ENCODE measurements around the gene SPDYC. TPM values are rescaled to one million over a fixed set of nuclear protein-coding genes. Genes with fewer than 3 reads are reported as not detected.

The SPDYC gene
- polyA plus RNA-seq, 3 donors, result 0.64 TPM; not detected in 2

DNA sequence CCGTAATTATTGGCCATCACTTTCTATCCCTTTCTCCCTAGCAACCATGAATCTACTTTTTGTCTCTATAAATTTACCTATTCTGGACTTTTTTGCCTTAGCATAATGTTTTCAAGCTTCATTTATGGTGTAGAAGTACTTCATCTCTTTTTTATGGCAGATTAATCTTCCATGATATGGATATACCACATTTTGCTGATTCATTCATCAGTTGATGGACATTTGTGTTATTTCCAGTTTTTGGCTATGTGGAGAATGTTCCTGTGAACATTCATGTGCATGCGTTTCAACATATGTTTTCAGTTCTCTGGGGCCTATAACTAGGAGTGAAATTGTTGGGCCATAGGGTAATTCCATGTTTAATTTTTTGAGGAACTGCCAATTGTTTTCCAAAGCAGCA is 24.5 kb downstream of the SPDYC start:
- Mint-ChIP-seq H3K4me1 (peaks cover 12% of the 10 kb centered on the region), H3K9me3 (no peaks in the 10 kb centered on the region), H3K27me3 (ENCODE audit: low read depth in 3 of 3) (peaks cover 0 to under 1% (median 0%) of the 10 kb centered on the region in 3 donors), H3K27ac (peak overlapping the region in 1 of 7 donors; percentile 12), H3K36me3 (peaks cover 65 to 93% of the 10 kb centered on the region in 2 donors), H3K4me3 (no peak overlapping the region)
- H3K9ac ChIP-seq (ENCODE audit: insufficient read depth, low read length, poor library complexity, severe bottlenecking), result no peak overlapping the region
- H2AFZ ChIP-seq (ENCODE audit: insufficient read depth, low read depth, low read length, poor library complexity, severe bottlenecking), result no peak overlapping the region
- intact Hi-C loops (cut with micrococcal nuclease), result no loop called here
- no peaks in the 10 kb centered on the region for H3K9me3 ChIP-seq (replicated peaks in 1 of 2; ENCODE audit: control insufficient read depth in 1 of 2, insufficient read depth in 1 of 2, low read length in 2 of 2)
- TF ChIP-seq, protein P1, sequence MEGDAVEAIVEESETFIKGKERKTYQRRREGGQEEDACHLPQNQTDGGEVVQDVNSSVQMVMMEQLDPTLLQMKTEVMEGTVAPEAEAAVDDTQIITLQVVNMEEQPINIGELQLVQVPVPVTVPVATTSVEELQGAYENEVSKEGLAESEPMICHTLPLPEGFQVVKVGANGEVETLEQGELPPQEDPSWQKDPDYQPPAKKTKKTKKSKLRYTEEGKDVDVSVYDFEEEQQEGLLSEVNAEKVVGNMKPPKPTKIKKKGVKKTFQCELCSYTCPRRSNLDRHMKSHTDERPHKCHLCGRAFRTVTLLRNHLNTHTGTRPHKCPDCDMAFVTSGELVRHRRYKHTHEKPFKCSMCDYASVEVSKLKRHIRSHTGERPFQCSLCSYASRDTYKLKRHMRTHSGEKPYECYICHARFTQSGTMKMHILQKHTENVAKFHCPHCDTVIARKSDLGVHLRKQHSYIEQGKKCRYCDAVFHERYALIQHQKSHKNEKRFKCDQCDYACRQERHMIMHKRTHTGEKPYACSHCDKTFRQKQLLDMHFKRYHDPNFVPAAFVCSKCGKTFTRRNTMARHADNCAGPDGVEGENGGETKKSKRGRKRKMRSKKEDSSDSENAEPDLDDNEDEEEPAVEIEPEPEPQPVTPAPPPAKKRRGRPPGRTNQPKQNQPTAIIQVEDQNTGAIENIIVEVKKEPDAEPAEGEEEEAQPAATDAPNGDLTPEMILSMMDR (IDR thresholded peaks at IDR 0.05), result no peak
- WGBS (ENCODE audit: insufficient coverage), result no CpG with 5 or more reads among the region's 2 CpGs
- DNase-seq, result peak in 1 of 3 donors; percentile 5
- H3K4me1 ChIP-seq (ENCODE audit: control insufficient read depth in 1 of 2, insufficient read depth in 2 of 2, low read length in 2 of 2), result peaks cover 0 to 5% of the 10 kb centered on the region in 2 donors
- no peaks in the 10 kb centered on the region for H3K27me3 ChIP-seq (ENCODE audit: control insufficient read depth in 2 of 2, insufficient read depth in 2 of 2, low read length in 2 of 2)
- H4K20me1 ChIP-seq (ENCODE audit: insufficient read depth, low read length), result peaks cover 23% of the 10 kb centered on the region
- peaks cover 6% of the 10 kb centered on the region for H3K79me2 ChIP-seq (ENCODE audit: insufficient read depth, low read length)
- H3K27ac ChIP-seq (ENCODE audit: low read depth in 1 of 2, low read length in 2 of 2), result no peak overlapping the region
- no peak overlapping the region for H3K4me3 ChIP-seq (replicated peaks in 1 of 3; ENCODE audit: low read depth in 2 of 3, low read length in 3 of 3)
- H3K4me2 ChIP-seq (replicated peaks; ENCODE audit: extremely low read depth, low read length, poor library complexity, severe bottlenecking), result no peak overlapping the region
- H3K36me3 ChIP-seq (replicated peaks in 1 of 2; ENCODE audit: control insufficient read depth in 1 of 2, insufficient read depth in 2 of 2, low read length in 2 of 2), result peaks cover 75 to 93% of the 10 kb centered on the region in 2 donors

DNA sequence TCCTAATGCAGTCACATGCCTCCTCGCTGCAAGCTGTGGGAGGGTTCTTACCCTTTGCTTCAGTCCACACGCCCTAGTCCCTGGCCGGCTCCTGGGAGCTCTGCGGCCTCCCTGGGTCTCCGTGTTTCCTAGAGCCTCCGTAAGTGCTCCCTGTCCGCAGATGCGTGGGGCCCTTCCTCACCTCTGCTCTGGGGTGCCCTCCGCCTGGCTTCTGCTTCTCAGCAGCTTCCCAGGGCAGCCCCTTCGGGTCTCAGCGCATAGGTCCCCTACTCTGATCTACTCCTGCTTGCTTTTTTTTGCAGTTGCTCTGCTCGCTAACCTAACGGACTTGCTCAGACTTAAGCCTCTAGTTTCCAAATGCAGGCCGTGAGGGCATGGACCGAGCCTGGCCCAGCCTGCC is 34.1 kb downstream of the SPDYC start:
- intact Hi-C loops (cut with micrococcal nuclease), result loop anchor here in 1 of 2 donors (10.0 kb wide), 2 partner anchors 51 to 111 kb away; partner anchors contain the start of gene CDC42EP2
- H3K9ac ChIP-seq (ENCODE audit: insufficient read depth, low read length, poor library complexity, severe bottlenecking), result no peak overlapping the region

More for the DNA sequence above, 34.1 kb downstream of the SPDYC start:
- no peak for DNase-seq
- H3K4me3 Mint-ChIP-seq, result no peak overlapping the region
- Histone ChIP-seq H3K79me2 (ENCODE audit: insufficient read depth, low read length) (no peaks in the 10 kb centered on the region), H2AFZ (ENCODE audit: insufficient read depth, low read depth, low read length, poor library complexity, severe bottlenecking) (no peak overlapping the region), H3K4me1 (ENCODE audit: control insufficient read depth in 1 of 2, insufficient read depth in 2 of 2, low read length in 2 of 2) (peaks cover 13% of the 10 kb centered on the region in 2 donors), H4K20me1 (ENCODE audit: insufficient read depth, low read length) (peaks cover 17% of the 10 kb centered on the region), H3K27ac (ENCODE audit: low read depth in 1 of 2, low read length in 2 of 2) (no peak overlapping the region), H3K27me3 (ENCODE audit: control insufficient read depth in 2 of 2, insufficient read depth in 2 of 2, low read length in 2 of 2) (no peaks in the 10 kb centered on the region), H3K4me3 (replicated peaks in 1 of 3; ENCODE audit: low read depth in 2 of 3, low read length in 3 of 3) (no peak overlapping the region), H3K4me2 (replicated peaks; ENCODE audit: extremely low read depth, low read length, poor library complexity, severe bottlenecking) (no peak overlapping the region), H3K9me3 (replicated peaks in 1 of 2; ENCODE audit: control insufficient read depth in 1 of 2, insufficient read depth in 1 of 2, low read length in 2 of 2) (no peaks in the 10 kb centered on the region), H3K36me3 (replicated peaks in 1 of 2; ENCODE audit: control insufficient read depth in 1 of 2, insufficient read depth in 2 of 2, low read length in 2 of 2) (peaks cover 59 to 79% of the 10 kb centered on the region in 2 donors)
- H3K27me3 Mint-ChIP-seq (ENCODE audit: low read depth in 3 of 3), result no peaks in the 10 kb centered on the region
- H3K27ac Mint-ChIP-seq, result peak overlapping the region in 1 of 7 donors; percentile 57
- H3K36me3 Mint-ChIP-seq, result peaks cover 59 to 93% of the 10 kb centered on the region in 2 donors
- TF ChIP-seq, protein P1 (IDR thresholded peaks at IDR 0.05), result no peak
- 95% methylated on average over 12 of the region's 15 CpGs for WGBS (ENCODE audit: insufficient coverage)
- H3K9me3 Mint-ChIP-seq, result no peaks in the 10 kb centered on the region
- peaks cover 16% of the 10 kb centered on the region for H3K4me1 Mint-ChIP-seq
